ENCODE results near the gene RGS9. TPM values are rescaled to one million over a fixed set of nuclear protein-coding genes. Genes with fewer than 3 reads are reported as not detected.

RGS9 gene
- total and polyA plus RNA-seq, 10 of the 15 experiments (the other 5 are each of a cell fraction or from before 2014, with no cell fraction given), result 1.1 to 10.6 (median 5.6) TPM

GRCh38 chr17:65229621-65229995 lies 92.4 kb downstream of the RGS9 start:
- ATAC-seq, result peak; percentile 56
- POLR2A ChIA-PET, result interaction anchor here (0.7 kb wide), 1 partner anchor 48 kb away, joined by 3 read pairs; no protein-coding TSS in a partner anchor
- H3K4me3 ChIP-seq, result no peak overlapping the region

GRCh38 chr17:65230040-65230439 lies 92.9 kb downstream of the RGS9 start:
- peaks cover 20% of the 10 kb centered on the region for H3K4me1 ChIP-seq (ENCODE audit: control insufficient read depth, insufficient read depth, low read length)
- H2AFZ ChIP-seq (ENCODE audit: control insufficient read depth, low read depth, low read length), result no peak overlapping the region
- ChIA-PET RAD21 (ENCODE audit: unreplicated experiment) (interaction anchor here (1.5 to 1.7 kb wide), 2 partner anchors 337 to 936 kb away, joined by 3 to 4 read pairs; no protein-coding TSS in a partner anchor), CTCF (interaction anchor here (1.0 to 4.8 kb wide), 4 partner anchors 11 to 935 kb away, joined by 5 to 60 read pairs (median 8); no protein-coding TSS in a partner anchor), SMC1A (ENCODE audit: uncharacterized antibody, unreplicated experiment) (interaction anchor here (0.5 to 2.3 kb wide), 7 partner anchors 12 to 935 kb away, joined by 3 to 10 read pairs (median 3); no protein-coding TSS in a partner anchor), POLR2A (interaction anchor here (0.6 kb wide), 1 partner anchor 493 kb away, joined by 8 read pairs; no protein-coding TSS in a partner anchor)
- H3K9me3 ChIP-seq (replicated peaks; ENCODE audit: control insufficient read depth, insufficient read depth, low read length), result no peaks in the 10 kb centered on the region; the same call in 2 of the 3 replicates
- WGBS (ENCODE audit: insufficient coverage, insufficient replicate concordance, low lambda C conversion rate, missing lambda C conversion rate), result 62% methylated on average over 4 of the region's 4 CpGs
- H3K9ac ChIP-seq (ENCODE audit: control insufficient read depth, insufficient read depth, low read length), result no peak overlapping the region
- intact Hi-C loops (cut with micrococcal nuclease; ENCODE audit: unreplicated experiment) (loop anchor here (2.0 to 10.0 kb wide), 3 partner anchors 327 to 935 kb away; no protein-coding TSS in a partner anchor), in situ Hi-C loops (cut with MboI) (loop anchor here (5.0 kb wide), 2 partner anchors 327 to 937 kb away; no protein-coding TSS in a partner anchor)
- H3K36me3 ChIP-seq (ENCODE audit: control insufficient read depth in 2 of 2, insufficient read depth in 2 of 2, low read length in 1 of 2), result no peaks in the 10 kb centered on the region; a peak in 1 of 4 replicates
- H3K79me2 ChIP-seq (ENCODE audit: control insufficient read depth, insufficient read depth, low read length), result no peaks in the 10 kb centered on the region
- no peak for ATAC-seq
- peak overlapping the region; percentile 85; the same call in 1 of the 2 replicates for H3K4me2 ChIP-seq (ENCODE audit: control insufficient read depth, insufficient read depth)
- no peaks in the 10 kb centered on the region for H3K27me3 ChIP-seq (replicated peaks in 1 of 2; ENCODE audit: control insufficient read depth in 2 of 2, insufficient read depth in 2 of 2, low read length in 1 of 2)
- FAIRE-seq, result no peak
- DNase-seq (ENCODE audit: low read depth, low spot score), result no peak
- no TSS peak for BruUV-seq (replicated peaks)
- H3K27ac ChIP-seq (ENCODE audit: control insufficient read depth, insufficient read depth), result no peak overlapping the region
- H3K4me3 ChIP-seq, result no peak overlapping the region
- no peaks in the 10 kb centered on the region for H4K20me1 ChIP-seq (ENCODE audit: control insufficient read depth, insufficient read depth)
- TF ChIP-seq NFYB (IDR thresholded peaks at IDR 0.05; ENCODE audit: insufficient read depth, low read depth, low read length) (peak; percentile 93), HDAC2 (IDR thresholded peaks at IDR 0.05) (no peak), TAF1 (IDR thresholded peaks at IDR 0.05; ENCODE audit: borderline replicate concordance, low read depth, low read length) (no peak), ZBTB11 (CRISPR knock-in tag; IDR thresholded peaks at IDR 0.05) (no peak), PML (IDR thresholded peaks at IDR 0.05; ENCODE audit: low read length) (no peak), SMARCA5 (IDR thresholded peaks at IDR 0.05) (no peak), PAX5 (IDR thresholded peaks at IDR 0.05; ENCODE audit: borderline replicate concordance, low read depth, low read length) (no peak)
- TF ChIP-seq, protein P1, sequence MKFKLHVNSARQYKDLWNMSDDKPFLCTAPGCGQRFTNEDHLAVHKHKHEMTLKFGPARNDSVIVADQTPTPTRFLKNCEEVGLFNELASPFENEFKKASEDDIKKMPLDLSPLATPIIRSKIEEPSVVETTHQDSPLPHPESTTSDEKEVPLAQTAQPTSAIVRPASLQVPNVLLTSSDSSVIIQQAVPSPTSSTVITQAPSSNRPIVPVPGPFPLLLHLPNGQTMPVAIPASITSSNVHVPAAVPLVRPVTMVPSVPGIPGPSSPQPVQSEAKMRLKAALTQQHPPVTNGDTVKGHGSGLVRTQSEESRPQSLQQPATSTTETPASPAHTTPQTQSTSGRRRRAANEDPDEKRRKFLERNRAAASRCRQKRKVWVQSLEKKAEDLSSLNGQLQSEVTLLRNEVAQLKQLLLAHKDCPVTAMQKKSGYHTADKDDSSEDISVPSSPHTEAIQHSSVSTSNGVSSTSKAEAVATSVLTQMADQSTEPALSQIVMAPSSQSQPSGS (IDR thresholded peaks at IDR 0.05; ENCODE audit: low read length), result no peak

More at GRCh38 chr17:65229621-65229995, 92.4 kb downstream of the RGS9 start:
- TF ChIP-seq TCF7 (IDR thresholded peaks at IDR 0.05; ENCODE audit: borderline replicate concordance), result no peak
- no peak for TF ChIP-seq RB1 (IDR thresholded peaks at IDR 0.05; ENCODE audit: borderline replicate concordance)
- TF ChIP-seq IRF4 (IDR thresholded peaks at IDR 0.05; ENCODE audit: low read depth, low read length), result 0 out of 2 replicates have a peak, but pooled peaks have one; percentile 7
- TF ChIP-seq SPI1 (IDR thresholded peaks at IDR 0.05; ENCODE audit: borderline replicate concordance, insufficient read depth, low read depth, low read length), result peak; percentile 77
- H4K20me1 ChIP-seq (ENCODE audit: control insufficient read depth, insufficient read depth), result no peaks in the 10 kb centered on the region
- H3K9me3 ChIP-seq (replicated peaks; ENCODE audit: control insufficient read depth, insufficient read depth, low read length), result no peaks in the 10 kb centered on the region; the same call in 2 of the 3 replicates
- FAIRE-seq (no peak), DNase-seq (ENCODE audit: low read depth, low spot score) (no peak)
- peaks cover 20% of the 10 kb centered on the region for H3K4me1 ChIP-seq (ENCODE audit: control insufficient read depth, insufficient read depth, low read length)
- BruUV-seq (replicated peaks), result no TSS peak
- H3K36me3 ChIP-seq (ENCODE audit: control insufficient read depth in 2 of 2, insufficient read depth in 2 of 2, low read length in 1 of 2), result no peaks in the 10 kb centered on the region; a peak in 1 of 4 replicates
- H2AFZ ChIP-seq (ENCODE audit: control insufficient read depth, low read depth, low read length), result 0 out of 2 replicates have a peak overlapping the region, but pooled peaks have one; percentile 9
- SMC1A ChIA-PET (ENCODE audit: uncharacterized antibody, unreplicated experiment), result interaction anchor here (0.5 to 2.3 kb wide), 7 partner anchors 48 to 936 kb away, joined by 3 to 10 read pairs (median 3); no protein-coding TSS in a partner anchor
- no peak overlapping the region for H3K9ac ChIP-seq (ENCODE audit: control insufficient read depth, insufficient read depth, low read length)
- no peaks in the 10 kb centered on the region for H3K79me2 ChIP-seq (ENCODE audit: control insufficient read depth, insufficient read depth, low read length)
- H3K4me2 ChIP-seq (ENCODE audit: control insufficient read depth, insufficient read depth), result peak overlapping the region; percentile 85
- in situ Hi-C loops (cut with MboI), result no loop called here
- H3K27ac ChIP-seq (ENCODE audit: control insufficient read depth, insufficient read depth), result peak overlapping the region; percentile 35; the same call in 1 of the 2 replicates
- intact Hi-C loops (cut with micrococcal nuclease; ENCODE audit: unreplicated experiment), result no loop called here
- CTCF ChIA-PET, result interaction anchor here (1.7 to 4.8 kb wide), 3 partner anchors 11 to 936 kb away, joined by 5 to 60 read pairs (median 12); no protein-coding TSS in a partner anchor
- RAD21 ChIA-PET (ENCODE audit: unreplicated experiment), result interaction anchor here (1.5 to 1.7 kb wide), 2 partner anchors 338 to 936 kb away, joined by 3 to 4 read pairs; no protein-coding TSS in a partner anchor
- no peaks in the 10 kb centered on the region for H3K27me3 ChIP-seq (replicated peaks in 1 of 2; ENCODE audit: control insufficient read depth in 2 of 2, insufficient read depth in 2 of 2, low read length in 1 of 2)
- WGBS (ENCODE audit: insufficient coverage, insufficient replicate concordance, low lambda C conversion rate, missing lambda C conversion rate), result 67% methylated on average over 3 of the region's 3 CpGs

Data from GM12878 (cell line).